ELF-1 (cell line): ENCODE results near the gene FSTL4.

Experiments used
- DNase-seq: peaks from one replicate; pipeline ENCODE4 v3.0.0-alpha.2; 2016; ENCODE audit warnings: low read depth, low spot score

FSTL4 gene

DNA sequence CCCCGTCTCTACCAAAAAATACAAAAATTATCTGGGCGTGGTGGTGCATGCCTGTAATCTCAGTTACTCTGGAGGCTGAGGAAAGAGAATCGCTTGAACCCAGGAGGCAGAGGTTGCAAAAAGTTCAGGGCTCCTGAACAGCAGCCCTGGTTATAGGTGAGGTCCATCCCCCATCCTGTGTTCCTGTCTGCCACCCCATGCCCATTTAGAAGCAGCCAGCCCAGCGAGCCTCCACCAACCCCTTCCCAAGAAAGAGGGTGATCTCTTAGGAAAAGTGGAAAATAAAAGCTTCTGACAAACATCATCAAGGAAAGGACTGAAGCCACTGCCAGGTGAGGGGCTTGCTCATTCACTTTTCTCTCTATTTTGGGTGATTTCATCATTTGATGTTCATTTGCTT, 55.8 kb downstream of the FSTL4 start:
- no peak for DNase-seq

DNA sequence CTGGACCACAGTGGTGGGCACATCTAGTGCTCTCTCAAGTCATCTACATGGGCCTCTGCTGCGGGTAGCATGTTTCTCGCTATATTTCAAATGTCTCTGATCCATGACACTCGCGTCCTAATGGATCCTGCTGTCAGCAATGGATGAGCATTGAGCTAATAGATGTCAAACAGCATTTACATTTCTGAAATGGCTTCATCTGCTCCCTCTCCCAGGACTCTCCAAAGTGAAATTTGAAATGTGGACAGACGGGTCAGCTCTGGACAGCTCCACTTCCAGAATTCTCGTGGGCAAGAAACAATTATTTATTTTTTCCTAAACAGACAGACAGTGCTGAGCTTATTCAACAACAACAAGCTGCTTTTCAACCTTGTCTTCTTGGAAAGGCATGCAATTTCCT, 58.1 kb downstream of the FSTL4 start:
- DNase-seq, result no peak

DNA sequence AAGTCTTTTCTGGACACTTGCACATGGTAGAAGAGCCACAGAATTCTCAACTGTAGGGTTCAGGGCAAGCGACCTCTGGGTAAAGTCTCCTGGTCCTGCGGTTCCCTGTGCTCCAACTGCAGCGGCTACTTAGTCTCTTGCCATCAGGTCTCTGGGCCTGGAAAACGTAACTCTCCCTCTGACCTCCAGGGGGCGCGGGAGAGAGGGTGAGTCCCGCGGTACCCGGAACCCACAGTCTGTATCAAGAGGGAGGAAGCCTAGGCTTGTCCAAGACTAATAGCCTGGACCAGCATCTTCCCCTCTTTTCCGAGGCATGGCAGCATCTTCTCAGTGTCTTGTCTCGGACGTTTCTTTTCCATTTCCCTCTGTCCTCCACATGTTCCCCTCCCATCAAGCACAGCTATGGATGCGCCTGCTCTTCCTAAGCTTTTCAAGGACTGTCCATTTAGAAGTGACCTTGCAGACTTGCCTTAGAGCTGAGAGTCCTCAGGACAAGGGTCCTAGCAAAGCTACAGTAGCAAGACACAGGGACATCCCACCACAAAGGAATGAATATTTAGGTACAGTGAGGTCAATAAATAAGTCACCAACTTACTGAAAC, 59.3 kb downstream of the FSTL4 start:
- peak; percentile 77 for DNase-seq

DNA sequence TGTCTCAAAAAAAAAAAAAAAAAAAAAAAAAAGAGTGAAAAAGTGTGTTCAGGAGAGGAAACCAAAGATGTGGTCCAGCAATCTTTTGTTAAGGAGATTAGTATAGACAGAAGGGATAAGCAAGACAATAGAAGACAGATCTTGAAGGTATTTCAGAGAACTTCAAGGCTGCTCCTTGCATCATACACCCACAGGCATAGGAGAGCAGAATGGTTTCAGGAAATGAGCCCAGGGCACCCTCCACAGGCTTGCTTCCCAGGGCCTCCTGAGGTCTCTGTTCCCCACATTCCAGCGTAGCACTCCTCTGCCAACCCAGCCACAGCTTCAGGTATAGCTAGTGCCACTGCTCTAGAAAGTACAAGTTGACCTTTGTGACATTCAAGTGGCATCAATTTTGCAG, 65.8 kb downstream of the FSTL4 start:
- DNase-seq, result no peak

DNA sequence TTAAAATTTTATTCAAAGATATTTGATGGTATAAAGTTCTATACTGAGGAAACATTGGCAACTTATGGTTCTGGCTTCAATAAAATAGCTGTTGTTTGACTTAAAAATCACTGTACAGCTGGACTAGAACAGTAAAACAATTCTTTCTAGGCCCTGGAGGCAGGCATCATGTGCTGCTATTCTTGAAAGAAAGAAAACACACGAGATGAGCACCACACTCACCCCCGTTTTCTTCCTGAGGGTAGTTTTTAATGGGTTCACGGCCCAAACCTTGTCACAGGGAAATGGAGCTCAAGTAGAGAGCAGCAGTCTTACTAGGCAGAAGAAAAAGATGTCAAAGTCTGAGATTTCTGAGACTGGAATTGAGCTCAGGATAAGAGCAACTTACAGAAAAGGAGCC, 68.0 kb downstream of the FSTL4 start:
- DNase-seq, result no peak

DNA sequence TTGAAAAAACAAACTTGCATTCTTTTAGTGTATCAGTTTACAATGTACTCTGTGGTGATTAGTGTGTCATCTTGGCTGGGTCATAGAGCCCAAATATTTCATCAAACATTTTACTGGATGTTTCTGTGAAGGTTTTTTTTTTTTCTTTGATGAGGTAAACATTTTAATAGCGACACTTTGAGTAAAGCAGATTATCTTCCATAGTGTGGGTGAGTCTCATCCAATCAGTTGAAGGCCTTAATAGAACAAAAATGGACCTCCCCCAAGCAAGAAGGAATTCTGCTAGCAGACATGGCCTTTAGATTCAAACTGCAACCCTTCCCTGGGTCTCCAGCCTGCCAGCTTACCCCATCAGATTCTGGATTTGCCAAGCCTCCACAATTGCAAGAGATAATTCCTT, 72.5 kb downstream of the FSTL4 start:
- DNase-seq, result no peak

DNA sequence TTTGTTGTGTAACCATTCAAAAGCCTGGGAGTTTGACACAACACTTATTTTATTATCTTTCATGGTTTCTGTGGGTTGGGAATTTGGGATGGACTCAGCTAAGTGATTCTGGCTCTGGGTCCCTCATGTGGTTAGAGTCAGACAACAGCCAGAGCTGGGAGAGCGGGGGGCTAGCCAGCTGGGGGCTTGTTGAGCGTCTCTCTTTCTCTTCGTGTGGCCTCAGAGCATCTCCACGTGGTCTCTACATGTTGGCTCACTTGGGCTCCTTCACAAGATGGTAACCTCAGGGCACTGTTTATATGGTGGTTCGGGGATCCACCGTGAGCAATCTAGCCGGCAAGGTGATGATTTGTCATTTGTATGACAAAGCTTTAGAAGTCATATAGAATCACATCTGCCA, 73.6 kb downstream of the FSTL4 start:
- DNase-seq, result no peak

DNA sequence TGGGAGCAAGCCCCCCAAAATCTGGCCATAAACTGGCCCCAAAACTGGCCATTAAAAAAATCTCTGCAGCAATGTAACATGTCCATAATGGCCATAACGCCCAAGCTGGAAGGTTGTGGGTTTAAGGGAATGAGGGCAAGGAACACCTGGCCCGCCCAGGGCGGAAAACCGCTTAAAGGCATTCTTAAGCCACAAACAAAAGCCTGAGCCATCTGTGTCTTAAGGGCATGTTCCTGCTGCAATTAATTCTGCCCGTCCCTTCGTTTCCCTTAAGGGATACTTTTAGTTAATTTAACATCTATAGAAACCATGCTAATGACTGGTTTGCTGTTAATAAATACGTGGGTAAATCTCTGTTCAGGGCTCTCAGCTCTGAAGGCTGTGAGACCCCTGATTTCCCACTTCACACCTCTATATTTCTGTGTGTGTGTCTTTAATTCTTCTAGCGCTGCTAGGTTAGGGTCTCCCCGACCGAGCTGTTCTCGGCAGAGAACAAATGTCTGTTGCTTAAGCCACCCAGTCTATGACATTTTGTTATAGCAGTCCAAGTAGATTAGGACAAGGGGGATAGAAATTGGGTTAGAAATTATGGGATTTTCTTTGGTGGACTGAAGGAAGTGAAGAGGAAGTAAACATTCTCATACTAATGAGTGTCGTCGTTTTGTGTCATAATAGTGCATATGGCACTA, 77.0 kb downstream of the FSTL4 start:
- DNase-seq, result peak; percentile 11

DNA sequence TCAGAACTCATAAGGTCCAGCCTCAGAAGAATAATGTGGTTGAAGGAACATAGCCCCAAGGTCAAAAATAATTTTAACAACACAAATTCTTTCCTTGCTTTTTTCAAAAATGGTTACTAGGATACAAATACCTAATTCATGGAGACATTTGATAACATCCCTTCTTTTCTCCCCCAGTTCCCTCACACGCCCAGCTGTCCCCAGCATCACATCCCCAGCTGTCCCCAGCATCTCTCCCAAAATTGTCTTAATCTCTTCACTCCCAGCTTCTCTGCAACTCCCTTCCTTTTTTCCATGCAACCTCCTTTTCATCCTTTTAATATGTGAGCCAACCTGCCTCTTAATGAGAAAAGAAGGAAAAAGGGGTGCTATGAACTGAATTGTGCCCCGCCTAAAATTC, 77.8 kb downstream of the FSTL4 start:
- no peak for DNase-seq

DNA sequence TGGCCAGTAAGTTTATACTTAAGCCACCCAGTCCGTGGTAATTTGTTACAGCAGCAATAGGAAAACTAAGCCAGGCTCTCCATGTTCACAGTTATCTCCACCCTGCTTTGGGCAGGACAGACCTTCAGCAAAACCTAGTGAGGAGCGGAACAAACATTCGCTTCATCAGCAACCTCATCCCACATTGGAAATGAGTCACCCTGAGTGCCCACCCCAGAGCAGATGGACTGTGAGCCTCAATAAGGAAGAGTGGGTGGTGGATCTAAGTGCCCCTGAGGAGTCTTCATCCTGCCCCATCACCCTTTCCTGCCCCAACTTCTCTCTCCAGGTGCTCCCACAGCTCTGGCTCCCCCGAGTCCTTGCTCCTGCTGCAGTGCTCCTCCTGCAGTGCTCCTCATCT, 78.8 kb downstream of the FSTL4 start:
- no peak for DNase-seq

DNA sequence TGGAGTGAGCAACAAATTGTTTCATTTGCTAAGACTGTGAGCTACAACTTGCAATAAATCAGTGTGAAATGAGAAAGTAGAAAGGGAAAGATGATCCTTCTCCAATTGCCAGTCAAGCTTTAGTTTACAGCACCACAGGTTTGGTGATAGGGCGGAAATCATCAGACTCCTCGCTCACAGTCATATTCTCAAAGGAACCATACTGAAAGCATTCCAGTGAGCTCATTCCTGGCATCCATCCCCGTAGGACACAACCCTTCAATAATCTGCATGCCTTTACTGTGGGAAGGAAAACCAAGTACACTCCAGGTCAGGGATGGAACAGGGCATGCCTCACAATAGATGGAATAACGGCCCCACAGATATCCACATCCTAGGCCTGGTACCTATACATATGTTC, 80.7 kb downstream of the FSTL4 start:
- no peak for DNase-seq

DNA sequence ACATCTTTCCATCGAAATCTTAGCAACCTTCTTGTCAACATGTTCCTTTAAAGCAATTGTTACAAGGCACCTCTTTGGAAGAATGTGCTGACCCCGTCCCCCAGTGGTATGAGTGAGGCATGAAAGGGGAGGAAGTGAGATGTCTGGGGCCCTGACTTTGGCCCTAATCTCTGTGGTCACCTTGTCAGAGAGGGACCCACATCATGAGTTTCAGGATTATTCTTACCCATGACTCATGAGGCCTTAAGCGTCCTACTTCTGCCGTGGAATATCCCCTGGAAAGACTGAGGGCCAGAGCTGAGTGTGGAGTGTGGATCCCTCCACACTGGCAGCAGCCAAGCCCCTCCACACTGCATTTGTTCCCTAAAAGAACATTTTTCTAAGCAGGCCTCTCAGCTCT, 81.2 kb downstream of the FSTL4 start:
- no peak for DNase-seq

DNA sequence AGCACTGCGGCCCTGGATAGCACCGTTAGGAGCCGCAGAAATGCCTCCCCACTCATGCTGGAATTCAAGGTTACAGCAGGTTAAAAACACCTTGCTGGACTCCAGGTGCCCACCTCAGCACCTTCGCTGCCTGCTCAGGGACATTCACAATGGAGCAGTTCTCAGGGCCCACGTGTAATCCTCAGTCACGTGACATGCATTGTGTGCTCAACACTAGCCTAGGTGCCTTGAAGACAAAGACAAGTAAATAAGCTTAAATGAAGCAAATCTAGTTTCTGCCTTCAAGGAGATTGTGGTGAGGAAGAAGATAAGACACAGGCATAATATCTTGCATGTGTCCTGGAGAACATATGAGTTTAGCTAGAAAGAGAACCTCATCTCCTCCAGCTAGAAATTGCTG, 82.1 kb downstream of the FSTL4 start:
- DNase-seq, result no peak

DNA sequence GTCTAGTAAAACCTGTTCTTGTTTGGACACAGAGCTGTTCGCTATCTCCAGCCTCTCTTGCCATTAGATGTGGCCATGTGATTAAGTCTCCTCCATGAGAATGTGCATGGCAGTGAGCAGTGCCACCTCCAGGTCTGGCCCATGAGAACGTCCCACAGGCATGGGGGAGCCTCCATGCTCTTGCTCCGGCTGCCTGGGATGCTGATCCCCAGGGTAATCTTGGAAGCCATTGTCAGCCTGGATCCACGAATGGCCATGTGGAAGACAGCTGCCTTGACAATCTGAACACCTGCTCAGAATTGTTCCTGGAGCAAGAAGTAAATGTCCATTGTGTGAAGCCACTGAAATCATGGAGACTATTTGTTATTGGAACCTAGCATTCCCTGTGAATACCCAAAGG, 83.5 kb downstream of the FSTL4 start:
- DNase-seq, result no peak

DNA sequence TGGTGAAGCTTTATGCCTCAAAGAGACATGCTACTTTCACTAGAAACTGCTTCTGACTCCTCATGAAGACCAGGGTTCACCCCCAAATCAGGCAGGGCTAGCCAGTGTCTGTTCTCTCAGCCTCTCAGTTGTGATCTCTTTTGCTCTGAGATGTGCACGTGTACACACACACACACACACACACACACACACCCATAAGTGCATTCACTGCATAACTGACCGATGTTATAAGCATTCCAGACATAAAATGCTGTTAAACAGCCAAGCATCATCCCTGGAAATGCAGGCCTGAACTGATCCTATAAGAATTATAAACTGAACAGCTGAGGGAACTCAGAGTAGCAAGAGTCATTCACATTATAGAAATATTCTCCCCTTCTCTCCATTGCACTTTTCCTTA, 85.0 kb downstream of the FSTL4 start:
- DNase-seq, result no peak

DNA sequence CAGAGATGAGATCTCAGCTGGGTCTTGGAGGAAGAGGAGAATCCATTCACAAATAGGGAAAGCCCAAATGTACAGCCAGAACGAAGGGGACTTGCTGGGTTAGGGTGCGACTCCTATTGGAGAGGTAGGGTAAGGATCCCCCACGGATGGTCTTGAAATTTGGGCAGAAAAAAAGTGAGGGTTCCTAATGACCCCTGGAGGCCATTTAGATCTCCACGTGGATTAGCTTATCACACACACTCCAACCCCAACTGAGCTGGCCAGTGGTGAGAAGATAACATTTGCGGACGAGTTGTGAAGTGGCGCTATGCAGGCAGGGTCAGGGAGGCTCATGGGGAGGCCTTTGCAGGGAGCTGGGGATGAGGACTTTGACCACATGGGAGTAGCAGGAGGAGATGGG, 86.0 kb downstream of the FSTL4 start:
- no peak for DNase-seq

DNA sequence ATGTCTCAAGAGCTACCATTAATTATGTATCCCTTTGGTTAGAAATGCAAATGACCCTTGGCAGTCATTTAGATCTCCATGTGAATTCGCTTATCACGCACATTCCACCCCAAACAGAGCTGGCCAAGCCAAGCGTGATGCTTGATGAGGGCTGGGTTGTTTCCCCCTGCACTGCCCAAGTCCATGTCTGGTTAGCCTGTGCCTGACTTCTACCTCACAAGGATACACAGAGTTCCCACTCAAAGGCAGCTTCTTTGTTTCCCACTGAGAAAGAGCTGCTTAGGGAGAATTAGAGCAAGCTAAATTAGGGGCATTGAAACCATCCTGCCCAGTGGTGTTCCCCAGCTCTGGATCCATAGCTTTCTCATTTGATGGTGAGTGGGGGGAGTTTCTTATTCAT, 87.2 kb downstream of the FSTL4 start:
- no peak for DNase-seq

DNA sequence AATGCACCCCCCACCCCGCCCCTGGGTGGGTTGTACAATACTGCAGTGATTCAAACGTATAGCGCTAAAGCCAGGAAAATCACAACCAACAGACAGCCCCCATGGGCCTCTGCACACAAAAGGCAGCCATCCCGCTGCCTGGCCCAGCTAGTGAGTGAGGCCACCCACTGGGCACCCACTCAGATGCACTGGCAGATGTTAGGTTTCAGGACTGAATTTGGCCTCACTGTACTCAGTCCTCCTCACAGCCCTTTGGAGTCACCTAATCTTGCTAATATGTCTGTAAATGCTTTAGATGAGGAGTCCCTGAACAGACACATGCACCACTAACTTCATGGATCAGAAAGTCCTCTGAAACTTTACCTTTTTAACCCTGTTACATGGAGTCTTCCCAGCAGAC, 87.7 kb downstream of the FSTL4 start:
- DNase-seq, result no peak

DNA sequence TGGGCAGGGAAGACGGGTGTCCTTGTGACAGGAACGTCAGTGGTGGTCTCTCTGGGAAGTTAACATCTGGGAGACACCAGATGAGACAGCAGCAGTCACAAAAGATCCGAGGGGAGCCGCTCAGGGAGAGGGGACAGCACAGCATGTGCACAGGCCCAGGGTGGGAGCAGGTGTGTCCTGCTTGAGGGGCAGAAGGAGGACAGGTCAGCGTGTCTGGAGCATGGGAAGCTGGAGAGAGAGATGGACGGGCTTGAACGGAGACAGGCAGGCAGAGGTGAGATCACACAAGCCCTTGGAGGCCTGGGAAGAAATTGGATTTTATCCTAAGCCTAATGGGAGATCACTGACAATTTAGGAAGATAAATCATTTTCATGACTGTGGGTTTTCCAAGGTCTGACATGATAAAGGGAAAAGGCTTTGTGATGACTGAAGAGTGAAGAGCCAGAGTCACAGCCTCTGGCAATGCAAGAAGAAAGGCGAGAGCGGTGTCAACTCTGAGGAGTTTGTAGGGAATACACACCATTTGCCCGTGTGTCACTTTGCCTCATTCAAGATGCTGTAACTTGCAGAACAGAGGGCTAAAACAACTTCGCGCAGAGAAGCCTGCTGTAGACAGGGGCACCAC, 88.3 kb downstream of the FSTL4 start:
- DNase-seq, result no peak

DNA sequence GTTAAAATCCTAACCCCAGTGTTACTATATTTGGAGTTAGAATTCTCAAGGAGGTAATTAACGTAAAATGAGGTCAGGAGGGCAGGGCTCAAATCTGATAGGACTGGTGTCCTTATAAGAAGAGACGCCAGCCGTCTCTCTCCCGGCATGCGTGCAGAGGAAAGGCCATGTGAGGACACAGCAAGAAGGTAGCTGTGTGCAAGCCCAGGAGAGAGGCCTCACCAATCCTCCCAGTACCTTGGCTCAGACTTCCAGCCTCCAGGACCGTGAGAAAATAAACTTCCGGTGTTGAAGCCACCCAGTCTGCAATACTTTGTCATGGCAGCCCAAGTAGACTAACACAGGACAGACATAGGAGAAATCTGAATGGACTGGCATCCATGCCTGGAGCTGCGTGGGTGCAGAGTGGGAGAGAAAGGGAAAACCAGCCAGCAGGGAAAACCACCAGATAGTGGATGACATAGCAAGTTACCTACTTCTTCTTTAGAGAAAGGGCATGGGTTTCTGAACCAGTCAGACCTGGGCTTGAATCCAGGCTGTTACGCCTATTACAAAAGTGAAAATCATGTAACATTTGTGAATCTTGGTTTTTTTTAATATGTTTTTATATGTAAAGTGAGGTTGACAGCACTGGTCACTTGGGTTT, 89.2 kb downstream of the FSTL4 start:
- DNase-seq, result no peak

DNA sequence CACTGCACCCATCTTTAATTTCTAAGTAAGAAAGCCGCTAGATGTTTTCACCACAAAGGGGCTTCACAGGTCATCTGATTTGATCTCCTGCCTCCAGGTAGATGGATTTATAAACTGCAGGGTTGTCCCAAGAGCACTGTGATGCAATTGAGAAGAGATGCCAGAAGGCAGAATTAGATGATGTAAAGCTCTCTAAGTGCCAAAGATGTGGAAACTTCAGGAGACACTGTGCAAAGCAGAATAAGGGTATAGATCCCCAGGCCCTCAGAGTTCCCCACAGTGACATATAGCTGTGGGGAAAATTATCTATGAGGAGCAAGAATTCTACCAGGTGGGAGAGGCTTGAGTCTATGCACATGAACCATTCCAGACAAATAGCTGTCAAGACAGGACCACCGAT, 90.5 kb downstream of the FSTL4 start:
- no peak for DNase-seq

DNA sequence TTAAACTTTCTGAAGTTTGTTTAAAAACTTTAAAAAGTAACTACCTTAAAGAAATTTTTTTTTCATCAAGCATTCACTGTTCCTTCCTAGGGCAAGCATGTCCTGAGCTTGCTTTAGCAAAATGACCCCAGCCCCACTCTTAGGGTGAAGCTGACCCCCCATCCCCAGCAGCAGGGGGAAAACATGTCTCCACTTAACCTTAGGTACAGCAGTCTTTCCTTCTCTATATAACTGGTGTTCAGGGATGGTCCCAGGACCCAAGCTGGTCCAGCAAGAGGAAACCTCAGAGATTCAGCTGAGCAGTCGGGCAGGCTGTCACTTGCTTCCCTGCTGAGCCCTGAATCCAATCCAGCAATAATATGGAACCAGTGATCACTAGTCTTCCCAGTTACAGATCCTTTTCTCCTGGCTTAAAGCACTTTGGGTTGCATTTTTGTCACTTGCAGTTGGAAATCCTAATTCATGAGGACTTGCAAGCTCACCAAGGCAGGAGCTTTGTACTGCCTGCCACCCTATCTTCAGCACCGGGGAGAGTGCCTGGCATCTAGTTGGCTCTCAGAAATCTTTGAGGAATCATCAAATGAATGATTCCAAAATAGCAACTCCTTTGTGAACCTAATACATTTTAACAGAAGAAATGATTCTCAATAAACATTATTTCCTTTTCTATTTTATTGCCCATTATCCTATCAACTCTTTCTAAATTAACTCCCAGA, 91.2 kb downstream of the FSTL4 start:
- no peak for DNase-seq
